GM21717 (cell line): Measurements from ENCODE around the gene CABLES2.
A peak's percentile ranks its signal among the peaks of the same experiment; 100 is the strongest.
"Not testable (repeated sequence)": the region's sequence is repeated elsewhere in the genome, so short reads cannot be mapped to it uniquely, and the experiment has no call there.

Experiments
- ATAC-seq: cut with Tn5 transposase; IDR thresholded peaks from one replicate; pipeline ENCODE4 v1.9.1; 2021; ENCODE audit warnings: mild to moderate bottlenecking, moderate library complexity; ENCODE audit not compliant: unreplicated experiment

Gene CABLES2

DNA sequence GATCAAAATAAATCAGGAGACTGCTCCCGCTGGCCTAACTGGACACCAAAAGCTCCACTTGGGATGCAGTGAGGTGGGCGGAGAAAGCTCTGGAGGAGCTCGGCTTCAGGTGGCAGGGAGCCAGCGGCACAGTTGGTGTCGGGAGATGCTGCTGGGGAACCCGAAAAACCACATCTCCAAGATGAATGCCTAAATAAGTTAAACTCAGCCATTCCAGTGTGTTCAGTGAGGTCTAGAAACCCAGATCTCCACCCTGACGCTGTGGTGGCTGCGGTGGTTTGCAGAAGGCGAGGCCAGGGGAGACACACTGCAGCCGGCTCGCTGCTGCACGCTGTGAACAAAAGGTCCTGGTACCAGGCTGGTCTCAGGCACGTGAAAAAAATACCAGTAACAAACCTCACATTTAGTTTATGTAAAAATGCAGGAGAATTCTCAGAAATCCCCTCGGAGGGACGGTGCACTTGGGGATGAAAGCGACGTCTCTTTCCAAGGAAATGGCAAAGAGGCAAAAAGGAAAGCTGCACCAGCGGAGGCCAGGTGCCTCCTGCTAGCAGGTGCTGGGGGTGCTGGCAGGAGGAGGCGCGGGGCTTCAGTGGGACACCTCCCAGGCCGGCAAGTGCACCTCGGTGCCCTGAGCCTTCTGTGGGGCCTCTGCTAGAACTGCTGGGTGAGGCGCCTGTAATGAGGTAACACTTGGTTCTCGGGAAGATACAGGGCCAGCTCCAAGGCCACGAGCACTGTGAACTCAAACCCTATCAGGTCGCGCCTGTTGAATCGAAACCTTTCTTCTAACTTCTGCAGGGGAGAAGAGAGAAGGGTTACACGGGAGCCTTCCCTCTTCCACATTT lies 16.5 kb downstream of the CABLES2 start:
- no peak for ATAC-seq

DNA sequence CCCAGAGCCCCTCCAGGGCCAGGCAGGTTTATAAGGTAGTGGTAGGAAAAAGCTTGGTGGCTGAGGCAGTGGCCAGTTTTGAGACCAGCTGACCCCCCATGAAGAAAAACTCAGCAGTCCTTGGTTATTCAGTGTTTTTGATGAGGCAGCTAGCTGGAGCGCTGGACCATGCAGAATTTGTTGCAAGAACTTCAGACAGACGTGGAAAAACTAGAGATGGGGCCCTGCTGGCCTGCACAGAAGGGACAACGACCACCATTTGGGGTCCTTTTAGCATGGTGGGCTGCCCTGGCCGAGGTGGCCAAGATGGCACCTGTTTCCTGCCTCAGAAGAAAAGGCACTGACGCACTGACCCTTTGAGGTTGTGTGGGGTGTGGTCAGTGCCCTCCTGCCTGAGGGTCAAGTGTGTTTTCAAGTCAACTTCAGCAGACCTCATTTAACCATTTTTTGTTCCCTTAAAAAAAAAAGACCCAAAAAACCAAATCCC lies 17.4 kb downstream of the CABLES2 start:
- no peak for ATAC-seq

DNA sequence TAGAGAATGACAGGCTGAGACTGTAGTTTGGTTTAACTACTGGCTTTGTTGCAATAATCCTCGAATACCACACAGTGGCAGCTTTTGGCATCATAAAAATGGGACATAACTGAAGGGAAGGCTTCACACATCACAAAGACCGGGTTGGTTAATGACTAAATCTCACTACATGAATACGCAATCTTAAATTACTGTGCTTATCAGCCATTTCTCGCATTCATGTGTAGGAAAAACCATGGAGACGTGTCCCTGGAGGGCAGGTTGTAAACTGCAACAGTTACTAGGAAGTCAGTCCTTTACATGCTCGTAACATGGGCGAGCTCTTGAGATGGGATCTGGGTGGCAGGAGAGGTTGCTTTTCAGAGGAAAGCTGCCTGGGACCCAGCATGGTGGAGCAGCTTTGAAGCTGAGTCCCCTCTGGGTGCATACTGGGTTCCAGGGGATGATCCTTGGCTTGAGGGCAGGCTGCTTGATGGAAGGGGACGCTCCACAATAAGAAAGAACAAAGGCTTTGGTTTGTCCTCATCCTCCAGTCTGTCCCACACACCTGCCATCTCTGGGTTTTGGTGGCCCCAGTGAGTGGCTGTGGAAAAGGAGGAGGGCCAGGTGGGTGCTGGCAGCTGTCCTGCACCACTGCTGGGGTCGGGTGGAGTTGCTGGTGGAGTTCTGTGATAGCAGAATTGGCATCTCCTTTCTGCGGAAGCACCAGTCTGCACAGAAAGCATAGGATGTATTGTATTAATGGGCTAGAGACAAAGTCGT lies 18.1 kb downstream of the CABLES2 start:
- ATAC-seq: no peak

GRCh38 chr20:62387933-62388635 lies 19.0 kb downstream of the CABLES2 start:
- no peak for ATAC-seq

- no peak for ATAC-seq
Observed at GRCh38 chr20:62387219-62387913, 19.7 kb downstream of the CABLES2 start.

DNA sequence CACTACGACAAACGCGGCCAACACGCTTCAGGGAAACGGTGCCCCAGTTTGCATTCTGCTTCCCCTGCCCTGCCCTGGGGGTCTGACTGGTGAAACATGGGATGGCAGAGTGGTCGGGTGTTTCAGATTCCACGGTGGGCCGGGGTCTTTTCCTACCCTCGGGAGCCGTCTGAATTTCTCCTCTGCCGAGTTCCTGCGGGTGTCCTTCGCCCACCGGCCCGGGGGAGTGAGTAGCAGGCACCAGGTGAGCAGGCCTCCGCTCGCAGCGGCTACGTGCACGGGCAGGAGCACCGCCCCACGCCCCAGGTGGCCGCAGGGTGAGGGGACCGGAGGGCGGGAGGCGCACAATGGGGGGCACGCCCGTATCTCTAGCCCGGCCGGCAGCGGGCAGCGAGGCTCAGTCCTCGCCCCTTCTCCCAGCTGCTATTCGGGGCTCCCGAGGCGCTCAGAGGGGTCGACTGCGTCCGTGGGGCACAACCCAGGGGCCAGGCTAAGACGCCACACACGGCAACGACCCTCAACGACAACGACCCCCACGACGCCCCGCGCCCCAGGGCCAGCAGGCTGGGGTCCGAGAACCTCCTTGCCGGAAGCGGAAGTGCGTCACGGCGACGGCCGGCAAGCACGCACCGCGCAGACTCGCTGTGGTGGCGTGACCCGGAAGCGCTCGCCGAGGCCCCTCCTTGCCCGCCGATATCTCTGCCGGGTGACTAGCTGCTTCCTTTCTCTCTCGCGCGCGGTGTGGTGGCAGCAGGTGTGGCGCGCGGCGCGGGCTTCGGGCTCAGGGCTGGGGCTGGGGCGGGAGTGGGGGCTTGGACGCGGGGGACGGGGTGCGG lies 20.5 kb downstream of the CABLES2 start, which contains the start of gene RPS21:
Gene RPS21 (plus strand): TSS at position 721 of the 836 bp plus-strand sequence. CDS start 236 bp downstream, outside the sequence.
- ATAC-seq: peak; percentile 68

DNA sequence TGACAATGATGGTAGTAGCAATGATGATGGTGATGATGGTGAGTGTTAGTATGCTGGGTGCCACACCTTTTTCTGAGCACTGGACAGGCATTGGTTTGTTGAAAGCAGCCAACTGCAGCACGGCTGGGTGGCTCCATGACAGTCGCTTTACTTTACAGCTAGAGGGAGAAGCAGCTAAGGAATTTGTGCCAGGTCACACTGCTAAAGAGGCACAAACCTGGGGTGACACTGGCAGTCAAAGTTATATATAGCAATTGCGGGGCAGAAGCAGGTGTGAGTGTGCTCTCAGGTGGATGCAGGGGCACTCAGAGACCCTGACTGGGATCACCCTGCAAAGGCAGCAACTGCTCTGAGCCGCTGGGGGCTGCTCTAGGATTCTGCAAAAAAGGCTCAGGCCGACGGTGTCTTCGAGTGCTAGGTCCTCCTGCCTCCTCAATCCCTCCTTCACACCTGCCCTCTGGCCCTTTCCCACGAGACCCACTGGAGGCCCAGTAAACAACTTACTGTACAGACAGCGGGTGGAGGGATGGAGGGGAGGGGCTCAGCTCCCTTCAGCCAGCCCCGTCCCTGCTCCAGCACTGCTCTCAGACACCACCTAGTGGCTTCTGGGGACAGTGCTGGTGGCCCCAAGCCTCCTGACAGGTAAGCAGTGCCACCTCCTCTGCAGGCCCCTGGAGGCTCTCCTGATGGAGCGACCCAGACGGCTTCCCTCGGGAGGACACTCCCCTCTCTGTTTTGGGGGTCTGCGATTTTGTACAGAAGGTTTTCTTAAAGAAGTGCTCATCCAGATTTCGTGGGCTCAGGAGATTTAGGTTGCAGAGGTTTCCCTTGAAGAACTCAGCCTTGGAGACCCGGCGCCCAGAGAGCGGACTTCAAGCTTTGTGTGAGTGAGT lies 24.5 kb downstream of the CABLES2 start:
- peak; percentile 60 for ATAC-seq

DNA sequence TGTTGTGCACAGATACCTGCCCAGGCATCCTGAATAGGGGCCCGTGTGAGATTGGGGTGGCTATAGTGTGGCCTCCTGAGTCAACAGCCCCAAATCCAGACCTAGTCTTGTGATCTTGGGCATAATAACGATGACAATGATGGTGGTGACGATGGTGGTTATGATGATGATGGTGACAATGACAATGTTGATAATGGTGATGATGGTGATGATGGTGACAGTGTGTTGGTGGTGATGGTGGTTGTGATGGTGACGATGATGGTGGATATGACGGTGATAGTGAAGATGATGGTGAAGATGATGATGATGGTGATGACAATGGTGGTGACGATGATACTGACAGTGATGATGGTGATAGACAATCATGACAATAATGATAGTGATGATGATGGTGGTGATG lies 25.2 kb downstream of the CABLES2 start:
- ATAC-seq: no peak

DNA sequence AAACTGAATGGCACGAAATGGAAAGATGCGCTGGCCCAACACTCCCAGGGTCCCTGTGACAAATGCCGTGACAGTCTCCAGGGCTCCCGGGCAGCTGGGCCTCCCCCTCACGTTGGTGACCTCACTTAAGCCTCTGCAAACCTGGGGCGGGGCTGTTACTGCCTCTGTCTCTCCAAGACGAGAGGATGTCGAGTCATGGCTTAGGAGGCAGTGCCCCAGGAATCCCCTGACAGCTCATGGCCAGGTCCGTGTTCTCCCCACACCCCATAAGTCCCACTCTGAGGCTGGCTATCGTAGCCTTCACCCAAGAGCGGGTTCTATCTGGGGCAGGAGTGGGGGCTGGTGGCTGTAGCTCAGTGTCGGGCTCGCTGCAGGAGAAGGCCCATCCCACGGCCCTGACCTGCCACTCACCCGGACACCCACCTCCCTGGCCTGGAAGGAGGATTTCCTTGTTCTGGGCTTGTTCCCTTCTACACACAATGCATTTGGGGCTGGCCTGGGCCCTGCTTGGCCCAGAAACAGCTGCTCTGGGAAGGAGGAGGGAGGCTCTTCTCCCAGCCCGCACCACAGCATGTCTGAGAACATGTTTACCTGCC lies 25.8 kb downstream of the CABLES2 start:
- no peak for ATAC-seq

DNA sequence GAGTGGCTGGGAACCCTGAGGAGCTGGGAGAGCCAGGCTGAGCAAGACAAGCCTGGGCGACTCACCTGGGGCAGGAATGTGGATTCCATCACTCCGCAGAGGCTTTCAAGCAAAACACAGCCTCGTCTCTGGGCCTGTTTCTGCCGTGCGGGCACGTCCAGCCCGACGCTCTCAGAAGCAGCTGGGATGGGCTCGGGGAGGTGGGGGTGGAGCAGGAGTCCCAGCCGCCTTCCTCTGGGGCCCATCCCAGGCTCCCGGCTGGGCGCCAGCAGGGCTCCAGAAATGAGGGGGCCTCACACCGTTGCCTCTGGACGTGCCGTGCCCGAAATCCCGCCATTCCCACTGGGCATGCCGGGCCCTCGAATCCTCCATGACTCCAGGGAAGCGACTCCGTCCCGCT lies 28.9 kb downstream of the CABLES2 start:
- ATAC-seq: no peak

- ATAC-seq: no peak
Observed at GRCh38 chr20:62377615-62378178, 29.4 kb downstream of the CABLES2 start.

- ATAC-seq: no peak
Observed at GRCh38 chr20:62377064-62377461, 30.0 kb downstream of the CABLES2 start.

DNA sequence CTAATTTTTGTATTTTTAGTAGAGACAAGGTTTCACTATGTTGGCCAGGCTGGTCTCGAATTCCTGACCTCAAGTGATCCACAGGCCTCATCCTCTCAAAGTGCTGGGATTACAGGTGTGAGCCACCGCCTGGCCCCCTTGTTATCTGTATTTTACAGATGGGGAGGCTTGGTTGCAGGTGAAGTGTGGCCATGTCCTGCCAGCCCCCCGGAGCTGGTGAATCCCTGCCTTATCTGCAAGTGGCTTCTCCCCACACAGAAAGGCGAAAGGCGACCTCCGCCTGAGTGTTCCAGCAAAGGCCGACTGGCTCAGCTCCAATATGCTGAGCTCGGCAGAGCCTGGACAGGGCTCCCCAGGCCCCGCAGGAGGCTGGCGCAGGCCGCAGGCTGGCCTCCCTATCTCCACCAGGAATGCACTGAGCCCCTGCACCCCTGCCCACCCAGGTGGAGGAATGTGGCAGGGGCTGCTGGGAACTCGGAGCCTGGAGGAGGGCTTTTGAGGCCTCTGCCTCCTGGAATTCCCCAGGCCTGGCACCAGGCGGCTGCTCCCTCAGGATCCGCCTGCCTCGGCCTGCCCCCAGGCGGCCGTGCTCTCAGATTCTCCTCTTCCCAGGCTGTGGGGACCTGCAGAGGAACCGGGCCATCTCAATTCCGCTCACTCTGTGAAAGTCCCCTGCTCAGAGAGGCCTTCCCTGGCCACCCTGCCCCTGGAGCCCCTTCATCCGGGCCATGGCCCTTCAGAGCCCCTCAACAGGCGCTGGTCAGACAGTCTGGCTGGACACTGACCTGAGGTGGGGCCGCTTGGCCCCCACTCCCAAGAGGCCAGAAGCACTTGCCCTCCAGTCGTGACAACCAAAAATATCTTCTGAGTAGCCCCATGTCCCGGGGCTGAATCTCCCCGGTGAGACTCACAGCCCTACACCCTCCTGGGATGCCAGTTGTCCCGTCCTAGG lies 30.7 kb downstream of the CABLES2 start:
- ATAC-seq: no peak

DNA sequence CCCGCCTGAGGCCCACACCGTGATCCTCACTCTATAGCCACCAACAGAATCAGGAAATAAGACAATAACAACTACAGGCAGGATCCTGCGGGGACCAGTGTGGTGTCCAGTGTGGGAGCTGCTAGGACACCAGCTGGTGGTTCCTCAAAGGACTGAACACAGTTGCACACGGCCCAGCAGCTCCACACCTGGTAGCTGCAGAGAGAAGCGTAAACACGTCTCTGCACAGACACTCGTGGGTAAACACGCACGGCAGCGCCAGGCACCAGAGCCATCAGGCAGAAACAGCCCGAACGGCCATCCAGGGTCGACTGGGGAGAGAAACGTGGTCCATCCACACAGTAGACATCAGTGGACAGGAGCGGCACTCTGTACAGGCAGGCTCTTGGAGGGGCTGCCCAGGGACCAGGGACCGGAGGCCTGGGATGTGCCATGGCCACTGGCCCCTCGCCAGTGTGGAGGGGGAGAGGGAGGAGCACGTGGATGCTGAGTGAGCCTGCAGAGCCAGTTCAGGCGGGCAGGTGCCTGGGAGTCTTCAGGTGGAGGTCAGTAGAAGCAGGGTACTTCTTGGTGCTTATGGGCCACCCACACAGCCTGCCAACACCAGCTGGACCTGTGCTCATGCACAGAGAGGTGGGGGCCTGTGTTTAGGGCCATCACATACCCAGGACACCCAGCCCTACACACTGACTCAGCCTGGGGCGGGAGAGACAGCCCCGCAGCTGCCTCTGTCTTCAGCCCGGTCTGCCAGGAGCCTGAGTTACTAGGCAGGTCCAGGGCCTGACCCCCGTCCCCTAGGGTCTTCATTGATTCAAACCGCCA lies 32.5 kb downstream of the CABLES2 start:
- ATAC-seq: no peak

DNA sequence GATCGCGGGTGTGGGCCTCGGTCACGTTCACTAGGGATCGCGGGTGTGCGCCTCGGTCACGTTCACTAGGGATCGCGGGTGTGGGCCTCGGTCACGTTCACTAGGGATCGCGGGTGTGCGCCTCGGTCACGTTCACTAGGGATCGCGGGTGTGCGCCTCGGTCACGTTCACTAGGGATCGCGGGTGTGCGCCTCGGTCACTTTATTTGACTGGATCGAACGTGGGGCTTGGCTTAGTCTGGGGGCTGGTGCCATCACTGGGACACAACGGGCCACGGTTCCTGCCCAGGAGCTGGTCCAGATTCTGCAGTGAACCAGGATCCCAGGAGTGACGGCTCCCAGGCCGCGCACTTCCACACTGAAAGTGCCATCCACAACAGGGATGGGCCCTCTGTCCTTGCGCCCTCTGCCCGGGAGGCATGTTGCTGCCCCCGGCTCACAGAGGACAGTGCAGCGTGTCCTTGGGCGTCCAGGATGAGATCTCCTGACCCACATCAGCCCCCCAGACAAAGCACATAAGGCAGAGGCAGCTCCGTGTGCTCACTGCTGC lies 33.4 kb downstream of the CABLES2 start:
- ATAC-seq: not testable (repeated sequence)
